Hepatocyte (in vitro differentiated cells): Measurements from ENCODE around the gene SPATA6L.

Experiments
- EZH2 ChIP-seq: fragments of 200-600 bp; sonication (generic); IDR thresholded peaks from 2 replicates; pipeline ENCODE4 v1.6.1; 2016; ENCODE audit warnings: antibody characterized with exemption, mild to moderate bottlenecking, borderline replicate concordance
- EZH2phosphoT487 ChIP-seq: fragments of 200-600 bp; sonication (generic); IDR thresholded peaks from one replicate; pipeline ENCODE4 v1.6.1; 2018; ENCODE audit warnings: antibody characterized with exemption, mild to moderate bottlenecking, low read depth, moderate library complexity; ENCODE audit not compliant: unreplicated experiment, severe bottlenecking
- TF ChIP-seq, protein P1 (sequence below): fragments of 200-600 bp; sonication (generic); IDR thresholded peaks from 2 replicates; pipeline ENCODE4 v1.5.1; 2016; ENCODE audit warnings: antibody characterized with exemption, mild to moderate bottlenecking; ENCODE audit not compliant: poor library complexity

DNA sequence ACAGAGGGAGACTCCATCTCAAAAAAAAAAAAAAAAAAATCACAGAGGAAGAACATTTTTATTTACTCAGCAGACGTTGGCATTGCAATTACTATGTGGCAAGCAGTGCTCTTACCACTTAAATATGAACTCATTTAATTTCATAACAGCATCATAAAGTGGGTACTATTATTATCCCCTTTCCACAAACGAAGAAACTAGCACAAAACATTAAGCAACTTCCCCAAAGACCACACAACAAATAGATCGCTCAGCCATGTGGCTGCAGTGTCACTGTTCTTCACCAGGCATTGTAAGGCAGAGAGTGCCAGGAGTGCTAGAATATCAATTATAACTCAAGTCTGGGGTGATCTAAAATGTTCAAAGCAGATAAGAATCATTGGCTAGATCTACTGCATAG, 74.0 kb downstream of the SPATA6L start:
- TF ChIP-seq, protein P1, sequence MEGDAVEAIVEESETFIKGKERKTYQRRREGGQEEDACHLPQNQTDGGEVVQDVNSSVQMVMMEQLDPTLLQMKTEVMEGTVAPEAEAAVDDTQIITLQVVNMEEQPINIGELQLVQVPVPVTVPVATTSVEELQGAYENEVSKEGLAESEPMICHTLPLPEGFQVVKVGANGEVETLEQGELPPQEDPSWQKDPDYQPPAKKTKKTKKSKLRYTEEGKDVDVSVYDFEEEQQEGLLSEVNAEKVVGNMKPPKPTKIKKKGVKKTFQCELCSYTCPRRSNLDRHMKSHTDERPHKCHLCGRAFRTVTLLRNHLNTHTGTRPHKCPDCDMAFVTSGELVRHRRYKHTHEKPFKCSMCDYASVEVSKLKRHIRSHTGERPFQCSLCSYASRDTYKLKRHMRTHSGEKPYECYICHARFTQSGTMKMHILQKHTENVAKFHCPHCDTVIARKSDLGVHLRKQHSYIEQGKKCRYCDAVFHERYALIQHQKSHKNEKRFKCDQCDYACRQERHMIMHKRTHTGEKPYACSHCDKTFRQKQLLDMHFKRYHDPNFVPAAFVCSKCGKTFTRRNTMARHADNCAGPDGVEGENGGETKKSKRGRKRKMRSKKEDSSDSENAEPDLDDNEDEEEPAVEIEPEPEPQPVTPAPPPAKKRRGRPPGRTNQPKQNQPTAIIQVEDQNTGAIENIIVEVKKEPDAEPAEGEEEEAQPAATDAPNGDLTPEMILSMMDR = no peak
- no peak for TF ChIP-seq EZH2phosphoT487
- TF ChIP-seq EZH2 = no peak
